ENCODE results near the gene CD209.
"Not testable (repeated sequence)": the region's sequence is repeated elsewhere in the genome, so short reads cannot be mapped to it uniquely, and the experiment has no call there.

CD209 gene

DNA sequence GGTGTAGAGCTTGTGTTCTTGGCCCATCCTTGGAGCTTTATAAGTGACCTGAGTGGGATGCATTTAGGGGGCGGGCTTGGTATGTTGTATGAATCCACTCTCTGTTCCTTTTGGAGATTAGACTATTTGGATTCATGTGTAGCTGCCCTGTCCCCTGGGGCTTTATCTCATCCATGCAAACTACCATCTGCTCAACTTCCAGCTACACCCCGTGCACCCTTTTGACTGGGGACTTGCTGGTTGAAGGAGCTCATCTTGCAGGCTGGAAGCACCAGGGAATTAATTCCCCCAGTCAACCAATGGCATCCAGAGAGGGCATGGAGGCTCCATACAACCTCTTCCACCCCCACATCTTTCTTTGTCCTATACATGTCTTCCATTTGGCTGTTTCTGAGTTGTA, 21.8 kb upstream of the CD209 start:
- no peak for DNase-seq

DNA sequence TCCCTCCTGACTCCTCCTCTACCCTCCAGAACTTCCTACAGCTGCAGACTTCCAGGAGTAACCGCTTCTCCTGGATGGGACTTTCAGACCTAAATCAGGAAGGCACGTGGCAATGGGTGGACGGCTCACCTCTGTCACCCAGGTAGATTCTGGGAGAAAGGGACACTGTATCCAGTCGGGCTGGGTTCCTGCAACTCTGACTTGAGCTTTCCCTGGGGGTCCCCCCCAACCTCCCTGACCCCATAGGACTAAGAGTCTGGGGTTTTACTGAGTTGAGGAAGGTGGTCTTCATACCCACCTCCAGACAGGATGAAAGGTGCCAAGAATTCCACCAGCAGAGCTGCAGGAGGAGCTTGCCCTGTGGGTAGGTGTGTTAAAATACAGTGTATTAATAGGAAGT, 20.2 kb upstream of the CD209 start:
- DNase-seq: no peak

DNA sequence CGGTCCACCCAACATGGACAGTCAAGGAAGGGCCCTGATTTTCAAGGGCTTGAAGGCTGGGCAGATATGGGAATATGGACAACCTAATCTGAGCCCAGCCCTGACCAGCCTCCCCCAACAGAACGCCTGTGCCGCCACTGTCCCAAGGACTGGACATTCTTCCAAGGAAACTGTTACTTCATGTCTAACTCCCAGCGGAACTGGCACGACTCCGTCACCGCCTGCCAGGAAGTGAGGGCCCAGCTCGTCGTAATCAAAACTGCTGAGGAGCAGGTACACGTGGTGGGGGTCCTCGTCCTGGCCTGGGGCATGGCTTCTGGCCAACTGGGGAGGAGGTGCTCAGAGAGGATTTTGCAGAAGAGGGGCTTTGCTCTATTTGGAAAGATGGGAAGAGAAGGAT, 19.2 kb upstream of the CD209 start:
- no peak for DNase-seq

DNA sequence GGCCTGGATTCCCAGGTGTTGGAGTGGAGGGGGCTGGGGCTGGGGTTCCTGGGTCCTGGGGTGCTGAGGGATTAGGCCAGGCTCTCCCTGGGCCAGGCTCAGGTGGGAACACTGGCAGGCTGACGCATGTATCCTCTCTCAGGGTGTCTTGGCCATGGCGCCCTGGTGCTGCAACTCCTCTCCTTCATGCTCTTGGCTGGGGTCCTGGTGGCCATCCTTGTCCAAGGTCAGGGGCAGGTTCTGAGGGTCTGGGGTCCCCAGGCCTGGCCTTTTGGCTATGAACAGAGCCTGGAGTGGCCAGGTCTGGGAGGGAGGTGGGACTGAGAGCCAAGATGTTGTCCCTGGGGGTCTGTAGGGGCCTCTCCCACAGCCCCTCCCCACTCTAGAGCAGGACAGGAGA, 17.7 kb upstream of the CD209 start:
- not testable (repeated sequence) for DNase-seq

DNA sequence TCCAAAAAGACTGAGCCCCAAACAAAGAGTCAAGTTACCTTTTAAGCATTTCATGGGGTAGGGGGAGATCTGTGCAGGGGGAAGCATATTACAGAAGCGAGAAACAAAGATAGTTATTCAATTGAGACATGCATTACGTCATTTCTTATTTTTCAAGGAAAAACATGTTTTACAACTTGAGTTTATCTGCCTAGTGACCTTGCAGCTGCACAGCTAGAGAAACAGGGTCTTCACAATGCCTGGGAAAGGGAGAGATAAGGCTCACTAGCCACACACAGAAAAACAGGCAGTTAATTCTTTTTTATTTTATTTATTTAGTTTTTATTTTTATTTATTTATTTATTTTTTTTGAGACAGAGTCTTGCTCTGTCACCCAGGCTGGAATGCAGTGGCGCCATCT, 16.8 kb upstream of the CD209 start:
- DNase-seq: not testable (repeated sequence)

DNA sequence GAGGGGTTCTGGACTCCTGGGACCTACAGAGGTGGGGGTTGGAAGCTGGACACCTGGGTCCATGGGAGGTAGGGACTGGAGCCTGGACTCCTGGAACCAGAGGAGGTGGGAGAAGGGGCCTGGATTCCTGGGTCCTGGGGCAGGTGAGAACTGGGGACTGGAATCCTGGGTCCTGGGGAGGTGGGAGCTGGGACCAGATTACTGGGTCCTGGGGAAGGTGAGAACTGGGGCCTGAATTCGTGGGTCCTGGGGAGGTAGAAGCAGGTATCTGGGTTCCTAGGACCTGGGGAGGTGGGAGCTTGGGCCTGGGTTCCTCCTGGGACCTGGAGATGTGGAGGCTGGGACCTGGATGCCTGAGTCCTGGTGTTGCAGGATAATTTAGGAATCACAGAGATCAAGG, 16.4 kb upstream of the CD209 start:
- no peak for DNase-seq

DNA sequence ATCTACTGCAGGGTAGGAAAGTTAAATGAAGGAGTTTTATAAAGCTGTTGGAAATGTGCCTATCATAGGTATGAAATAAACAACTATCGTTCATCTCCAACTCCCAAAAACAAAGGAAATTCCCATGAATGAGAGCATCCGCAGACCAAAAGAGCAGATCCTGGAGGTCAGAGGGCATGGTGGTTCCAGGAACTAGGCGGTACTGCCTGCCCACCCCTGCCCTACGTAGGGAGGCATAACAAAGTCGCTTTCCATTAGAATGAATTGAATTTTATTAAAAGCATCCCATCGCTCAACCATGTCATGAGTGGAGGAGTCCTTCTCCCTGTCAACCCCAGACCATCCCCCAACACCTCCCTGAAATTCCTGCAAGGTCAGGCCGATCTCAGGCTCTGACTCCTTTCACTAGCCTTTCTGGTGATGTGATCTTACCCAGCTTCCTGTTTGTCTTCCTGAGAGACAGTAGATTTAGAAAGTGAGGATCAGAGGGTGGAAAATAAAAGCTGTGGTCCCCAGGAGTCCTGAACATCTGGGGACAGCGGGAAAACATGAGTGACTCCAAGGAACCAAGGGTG, 15.5 kb upstream of the CD209 start, which contains the start of gene CLEC4M:
Gene CLEC4M, plus strand, starts transcription at position 525 of the 575 bp plus-strand sequence. Its CDS starts 24 bp downstream, at position 549.
- no peak for DNase-seq

DNA sequence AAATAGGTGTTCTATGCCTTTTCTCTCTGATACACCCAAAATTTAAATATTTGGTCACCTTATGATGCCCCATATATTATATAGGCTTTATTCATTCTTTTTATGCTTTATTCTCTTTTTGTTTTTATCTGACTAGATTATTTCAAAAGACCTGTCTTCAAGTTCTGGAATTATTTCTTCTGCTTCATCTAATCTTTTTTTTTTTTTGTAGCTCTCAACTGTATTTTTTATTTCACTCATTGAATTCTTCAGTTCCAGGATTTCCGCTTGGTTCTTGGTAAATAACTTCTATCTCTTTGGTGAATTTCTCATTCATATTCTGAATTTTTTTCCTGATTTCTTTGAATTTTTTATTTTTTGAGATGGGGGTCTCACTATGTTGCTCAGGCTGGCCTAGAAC, 11.8 kb upstream of the CD209 start:
- DNase-seq: no peak

DNA sequence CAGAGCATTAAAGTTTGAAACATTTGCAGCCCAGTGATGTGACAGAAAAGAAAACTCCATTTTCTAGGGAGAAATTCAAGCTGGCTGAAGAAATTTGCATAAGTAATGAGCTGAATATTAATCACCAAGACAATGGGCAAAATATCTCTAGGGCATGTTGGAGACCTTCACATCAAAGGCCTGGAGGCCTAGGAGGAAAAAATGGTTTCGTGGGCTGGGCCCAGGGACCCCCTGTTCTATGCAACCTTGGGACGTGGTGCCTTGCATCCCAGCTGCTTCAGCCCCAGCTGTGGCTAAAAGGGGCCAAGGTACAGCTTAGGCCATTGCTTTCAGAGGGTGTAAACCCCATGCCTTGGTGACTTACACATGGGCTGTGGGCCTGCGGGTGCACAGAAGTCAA, 10.0 kb upstream of the CD209 start:
- DNase-seq: no peak

DNA sequence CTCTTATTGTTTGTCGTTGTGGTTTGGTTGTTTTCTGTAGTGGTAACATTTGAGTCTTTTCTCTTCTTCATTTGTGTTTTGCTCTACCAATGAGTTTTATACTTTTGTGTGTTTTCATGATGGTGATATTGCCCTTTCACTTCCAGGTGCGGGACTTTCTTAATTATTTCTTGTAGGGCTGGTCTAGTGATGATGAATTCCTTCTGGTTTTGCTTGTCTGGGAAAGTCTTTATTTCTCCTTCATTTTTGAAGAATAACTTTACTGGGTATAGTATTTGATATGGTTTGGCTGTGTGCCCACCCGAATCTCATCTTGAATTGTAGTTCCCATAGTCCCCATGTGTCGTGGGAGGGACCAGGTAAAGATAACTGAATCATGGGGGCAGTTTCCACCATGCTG, 8.9 kb upstream of the CD209 start:
- DNase-seq: no peak

DNA sequence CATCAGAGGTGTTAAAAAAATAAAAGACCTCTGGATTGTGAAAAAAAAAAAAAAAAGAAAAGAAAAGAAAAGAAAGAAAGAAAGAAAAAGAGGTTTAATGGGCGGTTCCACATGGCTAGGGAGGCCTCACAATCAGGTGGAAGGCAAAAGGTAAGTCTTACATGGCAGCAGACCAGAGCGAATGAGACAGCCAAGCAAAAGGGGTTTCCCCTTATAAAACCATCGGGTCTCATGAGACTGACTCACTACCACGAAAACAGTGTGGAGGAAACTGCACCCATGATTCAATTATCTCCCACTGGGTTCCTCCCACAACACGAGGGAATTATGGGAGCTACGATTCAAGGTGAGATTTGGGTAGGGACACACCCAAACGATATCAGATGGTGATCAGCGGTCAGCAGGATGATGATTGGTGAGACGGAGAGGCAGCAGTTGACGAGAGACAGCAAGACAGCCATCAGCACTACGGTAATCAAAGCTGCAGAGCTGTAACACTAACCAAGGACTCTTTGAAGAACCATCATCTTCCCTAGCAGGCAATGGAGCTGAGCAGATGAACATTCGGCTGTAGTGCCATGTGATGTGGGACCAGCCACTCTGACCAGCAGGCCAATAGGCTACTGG, 3.9 kb upstream of the CD209 start:
- DNase-seq: no peak

DNA sequence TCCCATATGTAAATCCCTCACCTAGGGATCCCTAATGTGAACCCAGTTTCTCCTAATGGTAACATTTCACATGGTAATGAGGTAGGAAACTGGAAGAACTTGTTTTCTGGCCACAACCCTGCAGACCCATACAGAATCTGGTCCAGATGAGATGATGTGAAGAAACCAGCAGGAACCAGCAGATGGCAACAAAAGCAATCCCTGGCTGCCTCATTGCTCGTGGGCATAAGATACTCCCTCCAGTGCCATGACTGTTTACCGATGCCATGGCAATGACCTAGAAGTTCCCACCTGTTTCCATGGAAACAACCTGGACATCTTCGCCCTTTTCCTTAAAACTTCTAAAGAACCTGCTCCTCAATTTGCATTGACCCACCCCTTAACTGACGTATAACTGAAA, 1.4 kb upstream of the CD209 start:
- DNase-seq: no peak

DNA sequence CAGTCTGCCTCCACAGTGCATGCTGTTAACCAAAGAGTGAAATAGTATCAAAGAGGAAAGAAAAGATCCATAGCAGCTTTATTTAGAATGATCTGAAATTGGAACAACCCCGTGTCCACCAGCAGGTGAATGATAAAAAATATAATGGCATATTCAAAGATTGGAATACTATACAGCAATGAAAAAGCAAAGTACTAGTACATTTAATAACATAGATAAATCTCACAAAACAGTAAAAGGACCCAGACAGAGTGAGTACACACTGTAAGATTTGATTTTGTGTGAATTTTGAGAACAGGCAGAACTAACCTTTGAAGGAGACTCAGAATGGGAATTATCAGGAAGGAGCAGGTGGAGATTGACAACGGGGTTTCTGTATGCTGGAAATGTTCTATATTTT, 837 bp upstream of the CD209 start:
- DNase-seq: no peak

DNA sequence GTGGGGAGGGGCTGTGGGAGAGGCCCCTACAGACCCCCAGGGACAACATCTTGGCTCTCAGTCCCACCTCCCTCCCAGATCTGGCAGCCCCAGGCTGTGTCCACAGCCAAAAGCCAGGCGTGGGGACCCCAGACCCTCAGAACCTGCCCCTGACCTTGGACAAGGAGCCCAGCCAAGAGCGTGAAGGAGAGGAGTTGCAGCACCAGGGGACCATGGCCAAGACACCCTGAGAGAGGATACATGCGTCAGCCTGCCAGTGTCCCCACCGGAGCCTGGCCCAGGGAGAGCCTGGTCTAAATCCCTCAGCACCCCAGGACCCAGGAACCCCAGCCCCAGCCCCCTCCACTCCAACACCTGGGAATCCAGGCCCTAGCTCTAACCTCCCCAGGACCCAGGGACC, 1.0 kb downstream of the CD209 start:
- DNase-seq: not testable (repeated sequence)

DNA sequence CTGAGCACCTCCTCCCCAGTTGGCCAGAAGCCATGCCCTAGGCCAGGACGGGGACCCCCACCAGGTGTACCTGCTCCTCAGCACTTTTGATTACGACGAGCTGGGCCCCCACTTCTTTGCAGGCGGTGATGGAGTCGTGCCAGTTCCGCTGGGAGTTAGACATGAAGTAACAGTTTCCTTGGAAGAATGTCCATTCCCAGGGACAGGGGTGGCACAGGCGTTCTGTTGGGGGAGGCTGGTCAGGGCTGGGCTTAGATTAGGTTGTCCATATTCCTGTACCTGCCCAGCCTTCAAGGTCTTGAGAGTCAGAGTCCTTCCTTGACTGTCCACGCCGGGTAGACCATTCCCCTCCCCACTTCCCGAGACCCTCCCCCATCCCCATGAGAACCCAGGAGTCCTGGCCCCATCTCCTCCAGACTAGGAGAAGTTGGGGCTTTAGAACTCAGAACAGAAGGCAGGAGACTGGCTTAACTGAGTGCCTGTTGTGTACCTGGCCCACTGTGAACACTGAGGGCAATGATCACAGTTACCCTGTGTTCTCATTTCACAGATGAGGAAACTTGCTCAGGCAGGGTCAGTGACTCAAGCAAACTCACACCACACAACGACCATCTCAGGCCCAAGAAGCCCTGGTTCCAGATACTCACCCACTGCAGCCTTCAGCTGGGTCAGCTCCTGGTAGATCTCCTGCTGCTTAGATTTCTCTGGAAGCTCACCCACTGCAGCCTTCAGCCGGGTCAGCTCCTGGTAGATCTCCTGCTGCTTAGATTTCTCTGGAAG, 2.3 kb downstream of the CD209 start:
- DNase-seq: no peak

DNA sequence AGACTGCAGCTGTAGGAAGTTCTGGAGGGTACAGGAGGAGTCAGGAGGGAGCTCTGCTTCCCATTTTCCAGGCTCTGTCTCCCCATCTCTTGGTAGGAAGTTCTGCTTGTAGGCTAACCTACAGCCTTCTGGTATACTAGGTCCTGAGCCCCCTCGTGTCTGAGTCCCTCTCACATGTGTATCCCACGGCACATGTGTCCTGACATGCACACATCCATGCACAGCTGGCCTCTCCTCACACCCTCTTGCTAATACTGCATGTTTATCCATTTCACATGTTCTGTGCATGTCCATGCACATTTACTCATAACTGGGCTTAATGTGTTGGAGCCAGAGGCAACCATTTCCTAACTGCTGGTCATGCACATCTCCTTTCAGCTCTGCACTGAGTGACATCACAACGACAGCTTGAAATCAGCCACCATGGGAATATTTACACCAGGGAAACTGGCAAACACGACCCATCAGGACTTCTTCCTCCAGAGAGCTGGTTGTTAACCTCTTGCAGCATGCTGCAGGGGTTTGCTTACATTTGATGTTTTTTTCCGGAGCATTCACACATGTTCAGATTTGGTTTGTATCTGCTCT, 3.0 kb downstream of the CD209 start:
- no peak for DNase-seq

DNA sequence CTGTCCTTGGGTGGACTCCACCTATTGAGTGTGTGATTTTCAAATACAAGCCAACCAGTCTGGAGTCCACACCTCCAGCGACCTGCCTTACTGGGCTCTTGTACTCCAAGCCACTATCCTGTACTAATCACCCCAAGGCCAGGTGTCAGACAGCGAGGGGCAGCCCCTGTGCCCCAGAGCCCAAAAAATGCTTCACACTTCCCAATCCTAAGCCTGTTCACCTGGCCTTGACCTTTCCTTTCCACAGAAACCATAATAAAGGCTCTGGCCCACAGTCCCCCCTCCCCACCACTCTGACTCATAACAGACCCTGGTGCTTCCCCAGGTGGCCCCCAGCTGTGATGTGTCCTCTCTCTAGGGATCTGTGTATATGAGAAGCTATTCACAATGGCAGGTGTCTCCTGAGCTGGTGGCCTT, 3.9 kb downstream of the CD209 start:
- no peak for DNase-seq

DNA sequence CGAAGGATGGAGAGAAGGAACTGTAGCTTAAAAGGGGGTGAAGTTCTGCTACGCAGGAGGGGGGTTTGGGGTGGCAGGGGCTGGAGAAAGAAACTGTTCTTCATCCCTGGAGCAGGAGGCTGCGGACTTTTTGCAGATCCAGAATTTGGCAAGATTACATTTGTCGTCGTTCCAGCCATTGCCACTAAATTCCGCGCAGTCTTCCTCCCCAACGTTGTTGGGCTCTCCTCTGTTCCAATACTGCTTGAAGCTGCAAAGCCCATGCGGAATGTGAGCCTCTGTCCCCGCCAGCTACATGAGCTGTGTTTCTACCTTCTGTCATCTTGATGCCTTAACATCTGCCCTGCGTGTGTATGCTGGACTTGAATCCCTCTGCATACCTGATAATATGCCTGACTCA, 4.3 kb downstream of the CD209 start:
- DNase-seq: no peak

DNA sequence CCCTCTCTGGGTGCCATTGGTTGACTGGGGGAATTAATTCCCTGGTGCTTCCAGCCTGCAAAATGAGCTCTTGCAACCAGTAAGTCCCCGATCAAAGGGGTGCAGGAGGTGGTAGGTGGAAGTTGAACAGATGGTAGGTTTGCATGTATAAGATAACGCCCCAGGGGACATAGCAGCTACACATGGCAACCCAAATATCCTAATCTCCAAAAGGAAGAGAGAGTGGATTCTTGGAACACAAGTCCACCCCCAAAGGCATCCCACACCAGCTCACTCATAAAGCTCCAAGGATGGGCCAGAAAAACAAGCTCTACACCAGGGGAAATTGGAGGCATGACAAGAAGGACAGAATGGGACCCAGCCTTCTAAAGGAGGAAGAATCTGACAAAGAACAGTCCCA, 4.8 kb downstream of the CD209 start:
- DNase-seq: no peak

DNA sequence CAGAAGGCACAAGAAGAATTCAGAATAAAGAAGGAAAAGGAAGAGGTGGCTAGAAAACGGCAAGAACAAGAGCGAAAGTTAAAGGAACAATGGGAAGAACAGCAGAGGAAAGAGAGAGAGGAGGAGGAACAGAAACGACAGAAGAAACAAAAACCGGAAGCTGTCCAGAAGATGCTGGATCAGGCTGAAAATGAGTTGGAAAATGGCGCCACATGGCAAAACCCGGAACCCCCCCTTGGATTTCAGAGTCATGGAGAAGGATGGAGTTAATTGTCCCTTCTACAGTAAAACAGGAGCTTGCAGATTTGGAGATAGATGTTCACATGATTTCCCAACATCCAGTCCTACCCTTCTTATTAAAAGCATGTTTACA, 6.7 kb downstream of the CD209 start:
- no peak for DNase-seq

DNA sequence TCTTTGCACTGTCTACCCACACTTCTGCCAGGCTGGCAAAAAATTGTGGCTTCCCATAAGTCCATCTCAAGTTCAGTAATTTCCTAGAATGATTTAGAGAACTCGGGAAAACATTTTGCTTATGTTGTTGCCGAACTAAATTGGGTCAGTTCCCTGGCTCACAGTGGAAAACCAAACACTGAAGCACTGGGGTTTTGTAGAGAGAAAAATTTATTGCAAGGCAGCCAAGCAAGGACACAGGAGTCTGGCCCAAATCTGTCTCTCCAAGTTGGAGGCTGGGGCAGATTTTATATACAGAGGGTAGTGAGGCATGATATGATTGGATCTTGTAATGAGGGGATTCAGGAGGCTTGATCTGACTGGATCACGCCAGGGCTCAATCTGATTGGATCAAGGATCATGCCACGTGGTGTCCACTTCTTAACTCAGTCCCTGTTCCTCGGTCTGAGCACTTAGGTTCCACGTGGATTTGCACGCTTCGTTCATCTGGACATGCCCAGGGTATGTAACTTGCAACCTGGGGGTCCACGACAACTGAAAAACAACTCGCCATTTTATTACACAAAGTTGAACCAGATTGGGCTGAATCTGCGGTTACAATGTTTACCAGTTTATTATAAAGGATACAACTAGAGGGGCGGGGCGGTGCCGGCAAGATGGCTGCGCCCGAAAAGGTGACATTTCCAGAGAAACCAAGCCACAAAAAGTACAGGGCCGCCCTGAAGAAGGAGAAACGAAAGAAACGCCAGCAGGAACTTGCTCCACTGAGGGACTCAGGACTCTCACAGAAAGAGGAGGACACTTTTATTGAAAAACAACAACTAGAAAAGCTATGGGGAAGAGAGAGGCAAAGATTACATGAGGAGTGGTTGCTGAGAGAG, 7.3 kb downstream of the CD209 start:
- DNase-seq: peak in 1 of 56 donors; percentile 13
